ENCODE data around the gene OTUD7B. TPM values are rescaled to one million over a fixed set of nuclear protein-coding genes. Genes with fewer than 3 reads are reported as not detected.
A peak's percentile ranks its signal among the peaks of the same experiment; 100 is the strongest.

Gene OTUD7B
- total RNA-seq, 3 donors from 2014 or later (not counting 1 experiment from before 2014, with no cell fraction given) = 10.6 to 19.6 (median 12.3) TPM

- Histone ChIP-seq H3K36me3 (ENCODE audit: control insufficient read depth, insufficient read depth, low read length) (no peaks in the 10 kb centered on the region), H3K9me3 (ENCODE audit: control insufficient read depth, insufficient read depth, low read length) (no peaks in the 10 kb centered on the region), H3K27ac (ENCODE audit: low read length) (no peak overlapping the region), H3K27me3 (ENCODE audit: control insufficient read depth, insufficient read depth, low read length) (no peaks in the 10 kb centered on the region), H3K4me3 (ENCODE audit: low read length) (no peak overlapping the region), H3K4me1 (ENCODE audit: control insufficient read depth, insufficient read depth, low read length) (peaks cover 7% of the 10 kb centered on the region)
- Mint-ChIP-seq H3K27me3 (ENCODE audit: low read depth in 2 of 2) (peaks cover 9 to 13% of the 10 kb centered on the region in 2 donors), H3K36me3 (no peaks in the 10 kb centered on the region), H3K9me3 (no peaks in the 10 kb centered on the region), H3K4me1 (peaks cover 2 to 12% of the 10 kb centered on the region in 2 donors), H3K27ac (no peak overlapping the region), H3K4me3 (no peak overlapping the region)
- 87% methylated on average over 2 of the region's 2 CpGs for WGBS (ENCODE audit: insufficient coverage)
- intact Hi-C loops (cut with micrococcal nuclease) = no loop called here
- ATAC-seq = no peak
- no peak for DNase-seq
- no peak for TF ChIP-seq CTCF (IDR thresholded peaks at IDR 0.05)
Measured at GRCh38 chr1:149934356-149934755, 76.2 kb downstream of the OTUD7B start.

GRCh38 chr1:149933208-149933607 is 77.3 kb downstream of the OTUD7B start:
- peaks cover 12% of the 10 kb centered on the region for H3K4me1 ChIP-seq (ENCODE audit: control insufficient read depth, insufficient read depth, low read length)
- peaks cover 13 to 23% of the 10 kb centered on the region in 2 donors for H3K4me1 Mint-ChIP-seq
- no peak for TF ChIP-seq CTCF (IDR thresholded peaks at IDR 0.05)

GRCh38 chr1:149932474-149932873 is 78.1 kb downstream of the OTUD7B start:
- Mint-ChIP-seq H3K4me3 (no peak overlapping the region), H3K9me3 (no peaks in the 10 kb centered on the region), H3K4me1 (peaks cover 15 to 23% of the 10 kb centered on the region in 2 donors), H3K27me3 (ENCODE audit: low read depth in 2 of 2) (peaks cover 9 to 13% of the 10 kb centered on the region in 2 donors), H3K36me3 (no peaks in the 10 kb centered on the region), H3K27ac (no peak overlapping the region)
- no peaks in the 10 kb centered on the region for H3K27me3 ChIP-seq (ENCODE audit: control insufficient read depth, insufficient read depth, low read length)
- DNase-seq (no peak), ATAC-seq (no peak)
- no peak for TF ChIP-seq CTCF (IDR thresholded peaks at IDR 0.05)
- WGBS (ENCODE audit: insufficient coverage) = 95% methylated on average over 8 of the region's 8 CpGs
- intact Hi-C loops (cut with micrococcal nuclease) = no loop called here
- no peak overlapping the region for H3K4me3 ChIP-seq (ENCODE audit: low read length)
- H3K36me3 ChIP-seq (ENCODE audit: control insufficient read depth, insufficient read depth, low read length) = no peaks in the 10 kb centered on the region
- no peaks in the 10 kb centered on the region for H3K9me3 ChIP-seq (ENCODE audit: control insufficient read depth, insufficient read depth, low read length)
- H3K27ac ChIP-seq (ENCODE audit: low read length) = no peak overlapping the region
- H3K4me1 ChIP-seq (ENCODE audit: control insufficient read depth, insufficient read depth, low read length) = peaks cover 14% of the 10 kb centered on the region

More at GRCh38 chr1:149933208-149933607, 77.3 kb downstream of the OTUD7B start:
- no peaks in the 10 kb centered on the region for H3K36me3 Mint-ChIP-seq
- H3K36me3 ChIP-seq (ENCODE audit: control insufficient read depth, insufficient read depth, low read length) = no peaks in the 10 kb centered on the region
- no peaks in the 10 kb centered on the region for H3K27me3 ChIP-seq (ENCODE audit: control insufficient read depth, insufficient read depth, low read length)
- no peak overlapping the region for H3K27ac Mint-ChIP-seq
- H3K4me3 Mint-ChIP-seq = no peak overlapping the region
- intact Hi-C loops (cut with micrococcal nuclease) = no loop called here
- DNase-seq (no peak), ATAC-seq (no peak)
- H3K27me3 Mint-ChIP-seq (ENCODE audit: low read depth in 2 of 2) = peaks cover 9 to 13% of the 10 kb centered on the region in 2 donors
- H3K27ac ChIP-seq (ENCODE audit: low read length) = no peak overlapping the region
- WGBS (ENCODE audit: insufficient coverage) = 98% methylated on average over 4 of the region's 4 CpGs
- H3K9me3 ChIP-seq (ENCODE audit: control insufficient read depth, insufficient read depth, low read length) = no peaks in the 10 kb centered on the region
- H3K4me3 ChIP-seq (ENCODE audit: low read length) = no peak overlapping the region
- no peaks in the 10 kb centered on the region for H3K9me3 Mint-ChIP-seq

GRCh38 chr1:149931212-149931790 is 79.2 kb downstream of the OTUD7B start:
- intact Hi-C loops (cut with micrococcal nuclease) = no loop called here
- peaks cover 9 to 13% of the 10 kb centered on the region in 2 donors for H3K27me3 Mint-ChIP-seq (ENCODE audit: low read depth in 2 of 2)
- no peaks in the 10 kb centered on the region for H3K9me3 Mint-ChIP-seq
- peaks cover 25 to 31% of the 10 kb centered on the region in 2 donors for H3K4me1 Mint-ChIP-seq
- Histone ChIP-seq H3K36me3 (ENCODE audit: control insufficient read depth, insufficient read depth, low read length) (peaks cover 4% of the 10 kb centered on the region), H3K27me3 (ENCODE audit: control insufficient read depth, insufficient read depth, low read length) (no peaks in the 10 kb centered on the region), H3K4me3 (ENCODE audit: low read length) (no peak overlapping the region), H3K4me1 (ENCODE audit: control insufficient read depth, insufficient read depth, low read length) (peaks cover 25% of the 10 kb centered on the region), H3K27ac (ENCODE audit: low read length) (no peak overlapping the region), H3K9me3 (ENCODE audit: control insufficient read depth, insufficient read depth, low read length) (no peaks in the 10 kb centered on the region)
- no peaks in the 10 kb centered on the region for H3K36me3 Mint-ChIP-seq
- H3K27ac Mint-ChIP-seq = peak overlapping the region in 1 of 2 donors; percentile 71
- 91% methylated on average over 12 of the region's 13 CpGs for WGBS (ENCODE audit: insufficient coverage)
- no peak for ATAC-seq
- DNase-seq = no peak
- TF ChIP-seq CTCF (IDR thresholded peaks at IDR 0.05) = no peak
- H3K4me3 Mint-ChIP-seq = no peak overlapping the region

Data from natural killer cell (primary cell).